NCI-H526 (cell line): ENCODE results near the gene CCDC40.

Experiments
- DNase-seq, 2 experiments: peaks; one replicate each; lab custom pipeline; 2025; lab: John Stamatoyannopoulos, UW

Gene CCDC40

GRCh38 chr17:80102664-80103448 lies 66.4 kb downstream of the CCDC40 start:
- no peak for DNase-seq

GRCh38 chr17:80103449-80104085 lies 67.1 kb downstream of the CCDC40 start:
- no peak for DNase-seq

GRCh38 chr17:80104321-80104955 lies 68.0 kb downstream of the CCDC40 start:
- DNase-seq, result peak in 1 of 2 experiments; percentile 52

GRCh38 chr17:80104956-80105375 lies 68.5 kb downstream of the CCDC40 start:
- DNase-seq, result no peak

GRCh38 chr17:80105762-80106161 lies 69.3 kb downstream of the CCDC40 start:
- no peak for DNase-seq

- DNase-seq, result no peak
Measured at GRCh38 chr17:80106176-80106575, 69.7 kb downstream of the CCDC40 start.

- no peak for DNase-seq
Measured at GRCh38 chr17:80106751-80107150, 70.3 kb downstream of the CCDC40 start.

GRCh38 chr17:80107231-80108021 lies 71.0 kb downstream of the CCDC40 start:
- DNase-seq, result no peak

- DNase-seq, result no peak
Measured at GRCh38 chr17:80108036-80108971, 71.9 kb downstream of the CCDC40 start.

GRCh38 chr17:80109066-80109660 lies 72.7 kb downstream of the CCDC40 start:
- DNase-seq, result no peak

GRCh38 chr17:80109713-80110446 lies 73.4 kb downstream of the CCDC40 start:
- peak in 1 of 2 experiments; percentile 55 for DNase-seq

- no peak for DNase-seq
Measured at GRCh38 chr17:80110447-80110812, 74.0 kb downstream of the CCDC40 start.

- DNase-seq, result no peak
Measured at GRCh38 chr17:80110927-80111701, 74.7 kb downstream of the CCDC40 start.

- peak in 1 of 2 experiments; percentile 21 for DNase-seq
Measured at GRCh38 chr17:80111702-80112470, 75.4 kb downstream of the CCDC40 start.

GRCh38 chr17:80112471-80113032 lies 76.1 kb downstream of the CCDC40 start:
- DNase-seq, result no peak

GRCh38 chr17:80113033-80113484 lies 76.6 kb downstream of the CCDC40 start:
- no peak for DNase-seq

GRCh38 chr17:80114758-80115157 lies 78.3 kb downstream of the CCDC40 start:
- no peak for DNase-seq

- no peak for DNase-seq
Measured at GRCh38 chr17:80115159-80115558, 78.7 kb downstream of the CCDC40 start.
